SHP77 (cell line): ENCODE results near the gene WDHD1.
"Not testable (repeated sequence)": the region's sequence is repeated elsewhere in the genome, so short reads cannot be mapped to it uniquely, and the experiment has no call there.

Experiments
- DNase-seq, 2 experiments: peaks; one replicate each; lab custom pipeline; 2025; lab: John Stamatoyannopoulos, UW

WDHD1 gene

DNA sequence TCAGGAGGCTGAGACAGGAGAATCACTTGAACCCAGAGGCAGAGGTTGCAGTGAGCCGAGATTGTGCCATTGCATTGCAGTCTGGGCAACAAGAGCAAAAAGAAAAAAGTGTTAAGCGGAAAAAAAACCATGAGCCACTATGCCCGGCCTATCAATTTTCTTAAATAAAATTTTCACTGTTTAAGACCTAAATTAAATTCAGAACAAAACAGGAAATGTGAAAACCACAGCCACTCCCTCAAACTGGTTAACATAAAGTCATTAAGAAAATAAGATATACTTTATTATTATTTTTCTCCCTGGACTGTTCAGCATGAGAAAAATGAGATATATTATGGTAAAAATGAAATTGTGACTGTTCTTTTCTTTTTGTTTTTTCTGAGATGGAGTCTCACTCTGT is 79.7 kb downstream of the WDHD1 start:
- DNase-seq: no peak

- no peak for DNase-seq
These were observed 80.4 kb downstream of the WDHD1 start for GRCh38 chr14:54946500-54946899.

- DNase-seq: no peak
These were observed 82.0 kb downstream of the WDHD1 start for GRCh38 chr14:54944737-54945391.

DNA sequence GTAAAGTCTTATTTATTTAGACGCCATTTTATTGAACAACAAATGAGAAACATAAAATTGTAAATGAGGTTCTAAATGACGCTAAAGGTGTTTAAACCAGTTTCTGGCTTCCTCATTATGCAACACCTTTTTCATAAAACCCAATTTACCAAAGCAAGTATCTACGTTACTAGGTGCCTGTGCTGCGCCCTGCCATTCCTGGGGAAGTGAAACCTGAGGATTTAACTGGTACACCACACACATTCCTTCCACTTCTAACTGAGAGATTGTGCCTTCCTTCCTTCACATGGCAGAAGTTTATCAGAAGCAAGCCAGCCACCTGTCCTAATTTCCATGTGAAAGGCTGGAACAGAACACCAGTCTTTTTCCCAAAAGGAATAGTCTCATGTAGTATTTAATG is 84.0 kb downstream of the WDHD1 start:
- no peak for DNase-seq

GRCh38 chr14:54936816-54937215 is 90.1 kb downstream of the WDHD1 start:
- DNase-seq: no peak

DNA sequence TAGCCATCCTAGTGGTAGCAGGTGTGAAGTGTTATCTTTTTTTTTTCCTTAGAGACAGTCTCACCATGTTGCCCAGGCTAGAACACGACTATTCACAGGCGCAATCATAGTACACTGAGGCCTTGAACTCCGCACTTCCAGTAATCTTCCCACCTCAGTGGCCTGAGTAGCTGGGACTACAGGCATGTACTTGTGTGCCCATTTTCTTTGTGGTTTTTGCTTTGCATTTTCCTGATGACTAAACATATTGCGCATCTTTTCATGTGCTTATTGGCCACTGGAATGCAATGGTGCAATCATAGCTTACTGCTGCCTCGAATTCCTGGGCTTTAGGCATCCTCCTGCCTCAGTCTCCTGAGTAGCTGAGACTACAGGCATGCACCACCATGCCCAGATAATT is 90.9 kb downstream of the WDHD1 start:
- DNase-seq: no peak

DNA sequence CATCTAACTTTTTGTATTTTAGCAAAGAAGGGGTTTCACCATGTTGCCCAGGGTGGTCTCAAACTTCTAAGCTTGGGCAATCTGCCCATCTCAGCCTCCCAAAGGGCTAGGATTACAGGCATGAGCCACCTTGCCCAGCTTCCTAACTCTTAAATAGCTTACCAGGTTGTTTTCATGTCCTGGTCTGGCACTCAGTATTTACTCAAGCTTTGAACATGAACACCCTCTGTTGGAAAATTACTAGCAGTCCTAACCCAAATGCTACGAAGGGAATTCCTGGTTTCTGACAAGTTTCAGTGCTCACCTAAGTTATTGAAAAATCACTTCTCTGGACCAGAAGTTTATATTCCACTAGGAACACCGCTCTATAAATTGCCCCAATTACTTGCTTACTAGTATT is 91.8 kb downstream of the WDHD1 start:
- DNase-seq: no peak

DNA sequence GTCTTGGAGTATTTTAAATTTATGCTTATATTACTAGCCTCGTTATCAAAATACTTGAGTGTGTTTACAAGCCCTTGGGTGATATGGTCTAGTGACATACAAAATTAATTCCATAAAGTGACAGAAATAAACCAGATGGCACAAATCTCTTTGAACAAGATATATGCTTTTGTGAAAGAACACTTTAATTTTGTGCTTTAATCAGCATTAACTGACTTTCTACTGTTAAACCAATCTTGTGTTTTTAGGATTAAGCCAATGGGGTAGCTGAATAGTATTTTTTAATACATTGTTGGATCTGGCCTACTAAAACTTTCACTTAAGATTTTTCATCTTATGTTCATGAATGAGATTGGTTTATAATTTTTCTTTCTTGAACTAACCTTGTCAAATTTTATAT is 93.9 kb downstream of the WDHD1 start:
- DNase-seq: no peak

- DNase-seq: no peak
These were observed 95.1 kb downstream of the WDHD1 start for GRCh38 chr14:54931598-54932340.

GRCh38 chr14:54931101-54931500 is 95.8 kb downstream of the WDHD1 start:
- no peak for DNase-seq

DNA sequence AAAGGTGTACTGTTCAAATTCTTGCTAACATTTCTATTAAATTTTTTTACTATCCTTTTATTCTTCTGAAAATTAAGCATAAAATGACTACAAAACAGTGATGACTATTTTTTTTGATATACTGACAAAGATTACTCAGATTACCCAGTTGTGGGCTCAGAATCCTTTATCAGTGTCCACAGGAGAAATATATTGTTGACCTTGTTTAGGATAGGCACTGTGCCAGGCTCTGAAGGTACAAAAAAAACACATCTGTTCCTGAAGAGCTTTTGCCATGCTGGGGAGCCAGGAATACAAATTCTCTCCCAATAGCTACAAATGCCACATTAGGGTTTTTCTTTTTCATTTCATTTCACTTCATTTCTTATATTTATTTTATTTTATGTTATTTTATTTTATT is 97.3 kb downstream of the WDHD1 start:
- no peak for DNase-seq

- no peak for DNase-seq
These were observed 98.7 kb downstream of the WDHD1 start for GRCh38 chr14:54928216-54928615.

GRCh38 chr14:54927551-54927950 is 99.3 kb downstream of the WDHD1 start:
- DNase-seq: no peak

GRCh38 chr14:54926570-54926969 is 100.3 kb downstream of the WDHD1 start:
- DNase-seq: not testable (repeated sequence)

- DNase-seq: no peak
These were observed 104.3 kb downstream of the WDHD1 start for GRCh38 chr14:54922598-54922997.

GRCh38 chr14:54920052-54920451 is 106.8 kb downstream of the WDHD1 start:
- DNase-seq: no peak

- DNase-seq: no peak
These were observed 107.6 kb downstream of the WDHD1 start for GRCh38 chr14:54919330-54919729.

DNA sequence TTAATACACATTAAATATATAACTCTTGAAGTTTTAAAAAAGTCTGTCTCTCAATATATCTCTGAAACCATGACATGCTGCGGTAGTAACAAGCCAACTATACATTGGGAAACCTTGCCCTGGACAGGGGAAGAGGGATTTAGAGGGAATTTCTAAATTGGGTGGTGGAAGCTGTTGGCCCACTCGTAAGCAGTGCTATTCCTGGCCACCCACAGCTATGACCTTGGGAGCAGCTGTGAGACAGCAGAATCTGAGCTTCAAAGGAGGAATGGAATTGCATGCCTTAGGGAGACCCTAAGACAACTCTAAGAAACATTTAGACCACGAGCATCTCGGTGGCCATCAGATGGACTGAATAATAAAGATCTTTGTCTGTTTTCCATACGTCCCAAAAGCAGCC is 108.5 kb downstream of the WDHD1 start:
- no peak for DNase-seq

- no peak for DNase-seq
These were observed 110.8 kb downstream of the WDHD1 start for GRCh38 chr14:54916101-54916500.

DNA sequence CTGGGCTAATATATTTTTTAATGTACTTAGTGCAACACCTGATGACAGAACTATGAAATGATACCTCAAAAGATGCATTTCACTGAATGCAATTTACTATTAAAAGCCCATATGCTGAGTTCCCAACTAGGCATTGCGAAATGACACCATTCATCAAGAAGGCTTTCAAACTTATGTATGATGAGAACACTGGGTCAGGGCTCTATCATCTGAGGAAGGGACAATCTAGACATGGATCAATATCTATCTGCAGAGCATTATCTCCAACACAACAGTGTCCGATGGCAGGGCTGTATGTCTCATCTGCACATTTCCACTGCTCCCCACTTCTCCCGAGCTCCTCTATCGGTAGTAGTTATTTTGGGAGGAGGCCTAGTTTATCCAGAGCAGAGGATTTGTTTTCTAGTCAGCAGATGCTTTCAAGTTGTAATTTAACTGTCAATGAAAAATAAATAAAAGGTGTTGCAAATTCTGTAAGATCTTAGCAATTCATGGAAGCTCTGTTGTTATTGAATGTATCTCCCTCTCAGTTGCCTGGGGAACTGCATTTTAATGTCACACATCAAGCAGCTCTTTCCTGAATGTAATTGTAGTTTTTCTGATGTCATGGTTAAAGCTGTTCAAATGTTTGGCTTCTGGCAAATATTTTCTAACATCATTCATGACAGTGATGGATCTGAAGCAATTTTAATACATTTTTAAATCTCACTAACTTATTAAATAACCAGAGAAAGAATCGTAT is 116.9 kb downstream of the WDHD1 start:
- no peak for DNase-seq

- DNase-seq: not testable (repeated sequence)
These were observed 117.9 kb downstream of the WDHD1 start for GRCh38 chr14:54908973-54909372.

- no peak for DNase-seq
These were observed 118.7 kb downstream of the WDHD1 start for GRCh38 chr14:54908190-54908589.

- DNase-seq: no peak
These were observed 120.8 kb downstream of the WDHD1 start for GRCh38 chr14:54906075-54906474.
